ENCODE data around the gene CDX2. TPM values are rescaled to one million over a fixed set of nuclear protein-coding genes. Genes with fewer than 3 reads are reported as not detected.
A peak's percentile ranks its signal among the peaks of the same experiment; 100 is the strongest.

The CDX2 gene
- total RNA-seq (not detected in 2 replicates), polyA plus RNA-seq (not detected in 2 replicates), polyA minus RNA-seq (not detected in 2 replicates)
- total RNA-seq (2013) = not detected

- peak within 1 kb of the TSS; percentile 44 for H3K9ac ChIP-seq (ENCODE audit: low read length)
- no peak within 1 kb of the TSS for H3K27ac Mint-ChIP-seq
These were observed at the start of gene CDX2 for GRCh38 chr13:27969082-27969865. TSS of gene CDX2 (minus strand) at chr13:27969315. CDS start at chr13:27969006, 309 bp downstream.

More at GRCh38 chr13:27969082-27969865, at the start of gene CDX2:
- Mint-ChIP-seq H3K27me3 (peaks cover 75% of the 10 kb centered on the region), H3K4me3 (peak within 1 kb of the TSS; percentile 76), H3K4me1 (peaks cover 34% of the 10 kb centered on the region), H3K9me3 (ENCODE audit: insufficient read depth) (no peaks in the 10 kb centered on the region)
- intact Hi-C loops (cut with micrococcal nuclease) = loop anchor here (5.0 kb wide), 1 partner anchor 47 kb away; no protein-coding TSS in a partner anchor
- Histone ChIP-seq H3K27ac (ENCODE audit: low read length in 2 of 2) (no peak within 1 kb of the TSS), H3K79me2 (ENCODE audit: control insufficient read depth, insufficient read depth, low read length) (no peaks in the 10 kb centered on the region), H4K20me1 (ENCODE audit: control insufficient read depth, insufficient read depth, low read length, poor library complexity, severe bottlenecking) (no peaks in the 10 kb centered on the region), H3K9me3 (ENCODE audit: control extremely low read depth in 1 of 3, control insufficient read depth in 2 of 3, insufficient read depth in 1 of 3, low read length in 2 of 3) (peaks cover 0 to 58% (median 0%) of the 10 kb centered on the region in 3 donors), H2AFZ (ENCODE audit: insufficient read depth, low read depth, low read length, poor library complexity, severe bottlenecking) (peak within 1 kb of the TSS; percentile 11), H3K36me3 (replicated peaks in 1 of 2; ENCODE audit: control extremely low read depth in 1 of 2, control insufficient read depth in 1 of 2, extremely low read depth in 1 of 2, insufficient read depth in 2 of 2, low read length in 1 of 2) (no peaks in the 10 kb centered on the region), H3K4me3 (ENCODE audit: control extremely low read depth in 1 of 5, extremely low read depth in 1 of 5, insufficient read depth in 1 of 5, low read depth in 2 of 5, low read length in 4 of 5) (peak within 1 kb of the TSS in 3 of 5 experiments; percentile 25 to 51 (median 27)), H3K27me3 (replicated peaks in 1 of 4; ENCODE audit: control extremely low read depth in 1 of 4, control insufficient read depth in 3 of 4, insufficient read depth in 4 of 4, low read length in 3 of 4) (peaks cover 0 to 92% (median 69%) of the 10 kb centered on the region in 4 experiments), H3K4me2 (replicated peaks; ENCODE audit: low read depth, low read length, poor library complexity, severe bottlenecking) (peak within 1 kb of the TSS; percentile 78), H3K4me1 (ENCODE audit: control insufficient read depth in 2 of 2, insufficient read depth in 2 of 2, low read length in 2 of 2) (peaks cover 43 to 56% of the 10 kb centered on the region in 2 donors)
- DNase-seq (peak; percentile 53), ATAC-seq (ENCODE audit: low read depth) (peak; percentile 46)
- TF ChIP-seq CTCF (IDR thresholded peaks at IDR 0.05) = no peak
- TF ChIP-seq EZH2 (IDR thresholded peaks at IDR 0.05; ENCODE audit: borderline replicate concordance, insufficient read depth, low read depth, low read length, poor library complexity, severe bottlenecking) = no peak
- CTCF ChIA-PET = interaction anchor here (1.6 to 3.4 kb wide), 3 partner anchors 16 to 142 kb away, joined by 5 to 15 read pairs (median 8); no protein-coding TSS in a partner anchor
- POLR2A ChIA-PET = interaction anchor here (0.5 kb wide), 1 partner anchor 192 kb away, joined by 3 read pairs; no protein-coding TSS in a partner anchor
- WGBS (ENCODE audit: insufficient coverage) = 11% methylated on average over 18 of the region's 34 CpGs

All from B cell (primary cell).